ENCODE results near the gene BBS9.
"Not testable (repeated sequence)": the region's sequence is repeated elsewhere in the genome, so short reads cannot be mapped to it uniquely, and the experiment has no call there.

Gene BBS9

DNA sequence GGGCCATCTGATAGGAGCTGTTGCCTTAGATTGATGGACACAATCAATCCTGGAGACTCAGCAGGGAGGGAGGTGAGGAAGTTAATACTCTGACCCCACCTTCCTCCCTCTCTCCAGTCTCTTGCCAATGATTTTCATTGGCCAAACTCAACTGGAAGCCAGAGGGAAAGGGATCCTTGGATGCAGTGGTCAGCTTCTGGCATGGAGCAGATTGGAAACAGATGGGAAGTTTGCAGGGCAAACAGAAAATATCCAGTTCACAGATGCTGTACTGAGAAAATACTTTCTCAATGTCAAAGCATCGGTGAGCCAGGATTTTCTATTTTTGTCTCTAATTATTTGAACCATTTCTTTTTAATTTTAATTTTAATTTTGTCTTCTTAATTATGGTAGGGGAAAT lies 170.8 kb downstream of the BBS9 start:
- H3K4me3 ChIP-seq (ENCODE audit: low read length, poor library complexity, severe bottlenecking): no peak overlapping the region
- no peaks in the 10 kb centered on the region for H3K9me2 ChIP-seq (replicated peaks; ENCODE audit: low read depth, low read length)
- H3K9me3 ChIP-seq (ENCODE audit: insufficient read depth, low read depth, low read length): peaks cover 5% of the 10 kb centered on the region; the same call in 1 of the 2 replicates
- no peaks in the 10 kb centered on the region for H3K79me2 ChIP-seq (ENCODE audit: insufficient read depth, low read length)
- H3K4me1 ChIP-seq (ENCODE audit: insufficient read depth, low read length, poor library complexity, severe bottlenecking): no peaks in the 10 kb centered on the region
- H3K4me2 ChIP-seq (ENCODE audit: low read depth, low read length, poor library complexity, severe bottlenecking): no peak overlapping the region
- no peaks in the 10 kb centered on the region for H4K20me1 ChIP-seq (ENCODE audit: insufficient read depth, low read length, poor library complexity, severe bottlenecking)
- no peaks in the 10 kb centered on the region for H3F3A ChIP-seq (ENCODE audit: low read depth)
- no peak overlapping the region for H3K9ac ChIP-seq (ENCODE audit: low read depth, low read length, poor library complexity, severe bottlenecking)
- TF ChIP-seq EZH2phosphoT487 (IDR thresholded peaks at IDR 0.05; ENCODE audit: borderline replicate concordance) (no peak), CTCF (conservative IDR thresholded peaks at IDR 0.05; ENCODE audit: low read length) (no peak)
- H3K36me3 ChIP-seq (ENCODE audit: insufficient read depth, low read length): no peaks in the 10 kb centered on the region
- no peaks in the 10 kb centered on the region for H3K27me3 ChIP-seq (ENCODE audit: insufficient read depth, low read length, poor library complexity, severe bottlenecking)
- H2AFZ ChIP-seq (ENCODE audit: low read length): no peak overlapping the region

DNA sequence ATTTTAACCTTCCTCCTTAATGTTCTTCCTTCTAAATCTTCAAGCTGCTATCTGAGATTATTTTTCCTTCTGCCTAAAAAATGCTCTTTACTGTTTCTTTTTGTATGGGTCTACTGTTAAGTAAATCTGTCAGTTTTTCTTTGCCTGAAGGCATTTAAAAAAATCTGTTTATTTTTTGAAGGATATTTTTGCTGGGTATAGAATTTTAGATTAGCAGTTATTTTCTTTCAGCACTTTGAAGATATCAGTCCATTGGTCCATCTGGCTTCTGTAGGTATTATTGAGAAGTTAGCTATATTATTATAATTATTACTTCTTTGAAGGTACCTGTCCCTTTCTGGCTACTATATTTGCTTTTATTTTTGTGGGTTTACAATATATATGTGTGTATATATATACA lies 171.4 kb downstream of the BBS9 start:
- no peak overlapping the region for H2AFZ ChIP-seq (ENCODE audit: low read length)
- TF ChIP-seq CTCF (conservative IDR thresholded peaks at IDR 0.05; ENCODE audit: low read length) (no peak), EZH2phosphoT487 (IDR thresholded peaks at IDR 0.05; ENCODE audit: borderline replicate concordance) (no peak)
- H3K27me3 ChIP-seq (ENCODE audit: insufficient read depth, low read length, poor library complexity, severe bottlenecking): no peaks in the 10 kb centered on the region
- no peaks in the 10 kb centered on the region for H3K4me1 ChIP-seq (ENCODE audit: insufficient read depth, low read length, poor library complexity, severe bottlenecking)
- no peak overlapping the region for H3K4me2 ChIP-seq (ENCODE audit: low read depth, low read length, poor library complexity, severe bottlenecking)
- no peaks in the 10 kb centered on the region for H3K36me3 ChIP-seq (ENCODE audit: insufficient read depth, low read length)
- no peak overlapping the region for H3K4me3 ChIP-seq (ENCODE audit: low read length, poor library complexity, severe bottlenecking)
- H3K9me2 ChIP-seq (replicated peaks; ENCODE audit: low read depth, low read length): no peaks in the 10 kb centered on the region
- H3K9me3 ChIP-seq (ENCODE audit: insufficient read depth, low read depth, low read length): peaks cover 5% of the 10 kb centered on the region; the same call in 1 of the 2 replicates
- no peaks in the 10 kb centered on the region for H3F3A ChIP-seq (ENCODE audit: low read depth)
- no peak overlapping the region for H3K9ac ChIP-seq (ENCODE audit: low read depth, low read length, poor library complexity, severe bottlenecking)
- H3K79me2 ChIP-seq (ENCODE audit: insufficient read depth, low read length): no peaks in the 10 kb centered on the region
- no peaks in the 10 kb centered on the region for H4K20me1 ChIP-seq (ENCODE audit: insufficient read depth, low read length, poor library complexity, severe bottlenecking)

DNA sequence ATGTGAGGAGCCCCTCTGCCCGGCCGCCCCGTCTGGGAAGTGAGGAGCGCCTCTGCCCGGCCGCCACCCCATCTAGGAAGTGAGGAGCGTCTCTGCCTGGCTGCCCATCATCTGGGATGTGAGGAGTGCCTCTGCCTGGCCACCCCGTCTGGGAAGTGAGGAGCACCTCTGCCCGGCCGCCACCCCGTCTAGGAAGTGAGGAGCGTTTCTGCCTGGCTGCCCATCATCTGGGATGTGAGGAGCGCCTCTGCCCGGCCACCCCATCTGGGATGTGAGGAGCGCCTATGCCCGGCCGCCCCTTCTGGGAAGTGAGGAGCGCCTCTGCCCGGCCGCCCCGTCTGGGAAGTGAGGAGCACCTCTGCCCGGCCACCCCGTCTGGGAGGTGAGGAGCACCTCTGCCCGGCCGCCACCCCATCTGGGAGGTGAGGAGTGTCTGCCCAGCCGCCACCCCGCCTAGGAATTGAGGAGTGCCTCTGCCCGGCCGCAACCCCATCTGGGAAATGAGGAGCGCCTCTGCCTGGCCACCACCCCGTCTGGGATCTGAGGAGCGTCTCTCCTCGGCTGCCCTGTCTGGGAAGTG lies 174.7 kb downstream of the BBS9 start:
- not testable (repeated sequence) for H3K4me3 ChIP-seq (ENCODE audit: low read length, poor library complexity, severe bottlenecking); H3K9ac ChIP-seq (ENCODE audit: low read depth, low read length, poor library complexity, severe bottlenecking); H3K36me3 ChIP-seq (ENCODE audit: insufficient read depth, low read length); H3K4me1 ChIP-seq (ENCODE audit: insufficient read depth, low read length, poor library complexity, severe bottlenecking); H3K9me2 ChIP-seq (replicated peaks; ENCODE audit: low read depth, low read length); H3K9me3 ChIP-seq (ENCODE audit: insufficient read depth, low read depth, low read length); H2AFZ ChIP-seq (ENCODE audit: low read length); H3K4me2 ChIP-seq (ENCODE audit: low read depth, low read length, poor library complexity, severe bottlenecking); H3K79me2 ChIP-seq (ENCODE audit: insufficient read depth, low read length); H3K27me3 ChIP-seq (ENCODE audit: insufficient read depth, low read length, poor library complexity, severe bottlenecking); H4K20me1 ChIP-seq (ENCODE audit: insufficient read depth, low read length, poor library complexity, severe bottlenecking); H3F3A ChIP-seq (ENCODE audit: low read depth)

DNA sequence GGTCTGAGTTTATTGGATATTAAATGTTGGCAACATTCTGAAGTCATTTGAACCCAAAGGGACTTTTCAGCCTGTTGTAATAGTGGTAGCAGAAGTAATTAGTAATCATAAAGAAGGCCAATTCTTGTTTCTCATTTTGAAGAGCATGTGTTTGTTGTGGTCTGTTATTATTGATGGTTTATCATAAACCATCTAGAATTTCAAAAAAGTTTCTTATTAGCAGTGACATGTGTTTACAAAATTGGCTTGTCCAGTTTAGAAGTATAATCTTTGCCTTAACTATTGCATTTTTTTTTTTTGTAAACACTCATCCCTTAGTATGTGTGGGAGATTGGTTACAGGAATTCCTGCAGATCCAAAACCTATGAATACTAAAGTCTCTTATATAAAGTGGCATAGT lies 177.8 kb downstream of the BBS9 start:
- no peaks in the 10 kb centered on the region for H3K9me3 ChIP-seq (ENCODE audit: insufficient read depth, low read depth, low read length)
- no peak overlapping the region for H3K4me2 ChIP-seq (ENCODE audit: low read depth, low read length, poor library complexity, severe bottlenecking)
- no peak overlapping the region for H2AFZ ChIP-seq (ENCODE audit: low read length)
- H3K27me3 ChIP-seq (ENCODE audit: insufficient read depth, low read length, poor library complexity, severe bottlenecking): no peaks in the 10 kb centered on the region
- H3F3A ChIP-seq (ENCODE audit: low read depth): no peaks in the 10 kb centered on the region
- H3K9me2 ChIP-seq (replicated peaks; ENCODE audit: low read depth, low read length): no peaks in the 10 kb centered on the region
- no peak overlapping the region for H3K9ac ChIP-seq (ENCODE audit: low read depth, low read length, poor library complexity, severe bottlenecking)
- no peak overlapping the region for H3K4me3 ChIP-seq (ENCODE audit: low read length, poor library complexity, severe bottlenecking)
- no peaks in the 10 kb centered on the region for H3K4me1 ChIP-seq (ENCODE audit: insufficient read depth, low read length, poor library complexity, severe bottlenecking)
- H3K79me2 ChIP-seq (ENCODE audit: insufficient read depth, low read length): no peaks in the 10 kb centered on the region
- H4K20me1 ChIP-seq (ENCODE audit: insufficient read depth, low read length, poor library complexity, severe bottlenecking): no peaks in the 10 kb centered on the region
- TF ChIP-seq CTCF (conservative IDR thresholded peaks at IDR 0.05; ENCODE audit: low read length): no peak
- TF ChIP-seq EZH2phosphoT487 (IDR thresholded peaks at IDR 0.05; ENCODE audit: borderline replicate concordance): no peak
- no peaks in the 10 kb centered on the region for H3K36me3 ChIP-seq (ENCODE audit: insufficient read depth, low read length)

Data from Loucy (cell line).